Uterus (tissue), 4 donors: ENCODE data around the gene RICTOR. TPM values are rescaled to one million over a fixed set of nuclear protein-coding genes. Genes with fewer than 3 reads are reported as not detected.

Experiments used
- DNase-seq, 2 donors: peaks; one replicate each; pipeline ENCODE4 v3.0.0-alpha.2; 2019 to 2020
- H3K27ac ChIP-seq, 2 donors: fragments of 200-600 bp; sonication (generic); 1 replicate in 1 of 2; 2 replicates in 1 of 2; pipeline ENCODE4 v1.5.1; 2016 to 2018
- H3K27me3 ChIP-seq, 2 donors: fragments of 200-600 bp; sonication (generic); one replicate each; pipeline ENCODE4 v1.5.1; 2018 to 2019; ENCODE audit warnings: control low read depth in 1 of 2
- H3K36me3 ChIP-seq, 2 donors: fragments of 200-600 bp; sonication (generic); one replicate each; pipeline ENCODE4 v1.5.1; 2019; ENCODE audit warnings: control low read depth in 1 of 2
- H3K4me1 ChIP-seq, 2 donors: fragments of 200-600 bp; sonication (generic); one replicate each; pipeline ENCODE4 v1.5.1; 2018 to 2019; ENCODE audit warnings: control low read depth in 1 of 2
- H3K4me3 ChIP-seq, 2 donors: fragments of 200-600 bp; sonication (generic); 1 replicate in 1 of 2; 2 replicates in 1 of 2; pipeline ENCODE4 v1.5.1; 2018 to 2019; ENCODE audit warnings: mild to moderate bottlenecking in 1 of 2
- H3K9me3 ChIP-seq, 2 donors: fragments of 200-600 bp; sonication (generic); one replicate each; pipeline ENCODE4 v1.5.1; 2019; ENCODE audit warnings: control low read depth in 1 of 2
- POLR2A ChIP-seq, 2 donors: fragments of 450-650 bp; IDR thresholded peaks; one replicate each; pipeline ENCODE4 v1.6.1; 2016; ENCODE audit warnings: antibody characterized with exemption in 2 of 2, mild to moderate bottlenecking in 1 of 2, moderate library complexity in 1 of 2
- intact Hi-C: fragments of 100-400 bp; cut with DNase I; formaldehyde crosslinking; loops from one replicate; pipeline ENCODE4 v1.15.1; 2023; ENCODE audit warnings: low total_unique reads
- total RNA-seq, 4 donors: library from RNA; depleted of rRNA in 3 of 4; stranded (reverse); fragments of >200 nt in 3 of 4; gene quantifications; one replicate each; pipeline versions ENCODE4 v1.1.0 to v1.2.4, GENCODE V29; 2014 to 2023
- TF ChIP-seq, protein P1 (sequence below), 4 experiments: fragments of 200-600 bp in 2 of 4; fragments of 450-650 bp in 2 of 4; sonication (generic) in 2 of 4; IDR thresholded peaks; one replicate each; pipeline ENCODE4 v1.5.1; 2016 to 2019; ENCODE audit warnings: antibody characterized with exemption in 4 of 4, mild to moderate bottlenecking in 2 of 4, moderate library complexity in 1 of 4
- donor health status: DM: yes; HTN: yes; CAD: no.

Gene RICTOR
- total RNA-seq, 4 donors from 2014 or later: 50.6 to 79.4 (median 70.6) TPM

DNA sequence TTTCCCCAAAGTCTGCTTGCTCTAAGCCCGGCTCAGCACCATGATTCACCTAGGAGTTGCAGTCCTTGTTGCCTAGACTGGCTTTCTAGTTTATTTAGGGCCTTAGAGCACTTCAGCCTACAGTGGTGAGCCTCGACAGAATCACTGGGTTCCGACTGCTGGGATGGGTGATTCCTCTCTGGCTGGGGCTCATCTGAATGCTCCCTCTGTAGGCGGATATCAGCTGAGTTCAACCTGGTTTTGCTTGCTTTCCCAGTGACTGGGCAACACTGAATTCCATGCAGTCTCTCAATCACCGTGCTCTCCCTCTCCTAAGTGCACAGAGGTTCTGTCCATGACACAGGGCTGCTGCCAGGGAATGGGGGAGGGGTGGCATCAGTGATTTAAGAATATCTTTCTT, 174.3 kb downstream of the RICTOR start:
- TF ChIP-seq POLR2A (IDR thresholded peaks at IDR 0.05): no peak
- TF ChIP-seq, protein P1, sequence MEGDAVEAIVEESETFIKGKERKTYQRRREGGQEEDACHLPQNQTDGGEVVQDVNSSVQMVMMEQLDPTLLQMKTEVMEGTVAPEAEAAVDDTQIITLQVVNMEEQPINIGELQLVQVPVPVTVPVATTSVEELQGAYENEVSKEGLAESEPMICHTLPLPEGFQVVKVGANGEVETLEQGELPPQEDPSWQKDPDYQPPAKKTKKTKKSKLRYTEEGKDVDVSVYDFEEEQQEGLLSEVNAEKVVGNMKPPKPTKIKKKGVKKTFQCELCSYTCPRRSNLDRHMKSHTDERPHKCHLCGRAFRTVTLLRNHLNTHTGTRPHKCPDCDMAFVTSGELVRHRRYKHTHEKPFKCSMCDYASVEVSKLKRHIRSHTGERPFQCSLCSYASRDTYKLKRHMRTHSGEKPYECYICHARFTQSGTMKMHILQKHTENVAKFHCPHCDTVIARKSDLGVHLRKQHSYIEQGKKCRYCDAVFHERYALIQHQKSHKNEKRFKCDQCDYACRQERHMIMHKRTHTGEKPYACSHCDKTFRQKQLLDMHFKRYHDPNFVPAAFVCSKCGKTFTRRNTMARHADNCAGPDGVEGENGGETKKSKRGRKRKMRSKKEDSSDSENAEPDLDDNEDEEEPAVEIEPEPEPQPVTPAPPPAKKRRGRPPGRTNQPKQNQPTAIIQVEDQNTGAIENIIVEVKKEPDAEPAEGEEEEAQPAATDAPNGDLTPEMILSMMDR (IDR thresholded peaks at IDR 0.05): no peak
- Histone ChIP-seq H3K9me3 (peaks cover 0 to 17% of the 10 kb centered on the region in 2 donors), H3K27ac (no peak overlapping the region), H3K27me3 (no peaks in the 10 kb centered on the region), H3K4me3 (no peak overlapping the region), H3K4me1 (no peaks in the 10 kb centered on the region), H3K36me3 (no peaks in the 10 kb centered on the region)
- intact Hi-C loops: no loop called here
- DNase-seq: no peak

DNA sequence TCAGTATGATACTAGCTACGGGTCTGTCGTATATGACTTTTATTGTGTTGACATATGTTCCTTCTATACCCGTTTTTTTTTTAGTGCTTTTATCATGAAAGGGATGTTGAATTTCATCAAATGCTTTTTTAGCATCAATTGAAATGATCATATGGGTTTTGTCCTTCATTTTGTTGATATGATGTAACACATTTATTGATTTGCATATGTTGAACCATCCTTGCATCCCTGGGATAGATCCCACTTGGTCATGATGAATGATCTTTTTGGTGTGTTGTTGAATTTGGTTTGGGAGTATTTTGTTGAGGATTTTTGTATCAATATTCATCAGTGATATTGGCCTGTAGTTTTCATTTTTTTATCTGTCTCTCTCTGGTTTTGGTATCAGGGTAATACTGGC, 177.4 kb downstream of the RICTOR start:
- TF ChIP-seq, protein P1 (IDR thresholded peaks at IDR 0.05): no peak
- no peak for TF ChIP-seq POLR2A (IDR thresholded peaks at IDR 0.05)
- no peaks in the 10 kb centered on the region for H3K27me3 ChIP-seq
- intact Hi-C loops: no loop called here
- no peaks in the 10 kb centered on the region for H3K36me3 ChIP-seq
- no peak overlapping the region for H3K27ac ChIP-seq
- DNase-seq: no peak
- peaks cover 0 to 19% of the 10 kb centered on the region in 2 donors for H3K9me3 ChIP-seq
- H3K4me3 ChIP-seq: no peak overlapping the region
- no peaks in the 10 kb centered on the region for H3K4me1 ChIP-seq

GRCh38 chr5:38892363-38892762, 181.8 kb downstream of the RICTOR start:
- TF ChIP-seq, protein P1 (IDR thresholded peaks at IDR 0.05): no peak
- TF ChIP-seq POLR2A (IDR thresholded peaks at IDR 0.05): no peak
- intact Hi-C loops: no loop called here
- Histone ChIP-seq H3K36me3 (no peaks in the 10 kb centered on the region), H3K9me3 (peaks cover 0 to 19% of the 10 kb centered on the region in 2 donors), H3K27me3 (no peaks in the 10 kb centered on the region), H3K4me1 (no peaks in the 10 kb centered on the region), H3K4me3 (no peak overlapping the region), H3K27ac (no peak overlapping the region)
- no peak for DNase-seq

GRCh38 chr5:38891563-38891962, 182.6 kb downstream of the RICTOR start:
- H3K4me1 ChIP-seq: no peaks in the 10 kb centered on the region
- no peak overlapping the region for H3K27ac ChIP-seq
- DNase-seq: no peak
- H3K4me3 ChIP-seq: no peak overlapping the region
- intact Hi-C loops: no loop called here
- no peak for TF ChIP-seq POLR2A (IDR thresholded peaks at IDR 0.05)
- TF ChIP-seq, protein P1 (IDR thresholded peaks at IDR 0.05): no peak
- H3K9me3 ChIP-seq: peaks cover 0 to 19% of the 10 kb centered on the region in 2 donors
- H3K27me3 ChIP-seq: no peaks in the 10 kb centered on the region
- H3K36me3 ChIP-seq: no peaks in the 10 kb centered on the region

GRCh38 chr5:38889424-38889823, 184.8 kb downstream of the RICTOR start:
- no peak for TF ChIP-seq POLR2A (IDR thresholded peaks at IDR 0.05)
- TF ChIP-seq, protein P1 (IDR thresholded peaks at IDR 0.05): no peak
- intact Hi-C loops: no loop called here
- DNase-seq: no peak
- Histone ChIP-seq H3K4me1 (no peaks in the 10 kb centered on the region), H3K4me3 (no peak overlapping the region), H3K9me3 (peaks cover 0 to 5% of the 10 kb centered on the region in 2 donors), H3K27ac (no peak overlapping the region), H3K27me3 (no peaks in the 10 kb centered on the region), H3K36me3 (no peaks in the 10 kb centered on the region)
